Measurements from ENCODE around the gene RBFOX1. TPM values are rescaled to one million over a fixed set of nuclear protein-coding genes. Genes with fewer than 3 reads are reported as not detected.
A peak's percentile ranks its signal among the peaks of the same experiment; 100 is the strongest.

RBFOX1 gene
- total RNA-seq, 2 donors from 2014 or later, result 46.5 to 58.1 TPM

DNA sequence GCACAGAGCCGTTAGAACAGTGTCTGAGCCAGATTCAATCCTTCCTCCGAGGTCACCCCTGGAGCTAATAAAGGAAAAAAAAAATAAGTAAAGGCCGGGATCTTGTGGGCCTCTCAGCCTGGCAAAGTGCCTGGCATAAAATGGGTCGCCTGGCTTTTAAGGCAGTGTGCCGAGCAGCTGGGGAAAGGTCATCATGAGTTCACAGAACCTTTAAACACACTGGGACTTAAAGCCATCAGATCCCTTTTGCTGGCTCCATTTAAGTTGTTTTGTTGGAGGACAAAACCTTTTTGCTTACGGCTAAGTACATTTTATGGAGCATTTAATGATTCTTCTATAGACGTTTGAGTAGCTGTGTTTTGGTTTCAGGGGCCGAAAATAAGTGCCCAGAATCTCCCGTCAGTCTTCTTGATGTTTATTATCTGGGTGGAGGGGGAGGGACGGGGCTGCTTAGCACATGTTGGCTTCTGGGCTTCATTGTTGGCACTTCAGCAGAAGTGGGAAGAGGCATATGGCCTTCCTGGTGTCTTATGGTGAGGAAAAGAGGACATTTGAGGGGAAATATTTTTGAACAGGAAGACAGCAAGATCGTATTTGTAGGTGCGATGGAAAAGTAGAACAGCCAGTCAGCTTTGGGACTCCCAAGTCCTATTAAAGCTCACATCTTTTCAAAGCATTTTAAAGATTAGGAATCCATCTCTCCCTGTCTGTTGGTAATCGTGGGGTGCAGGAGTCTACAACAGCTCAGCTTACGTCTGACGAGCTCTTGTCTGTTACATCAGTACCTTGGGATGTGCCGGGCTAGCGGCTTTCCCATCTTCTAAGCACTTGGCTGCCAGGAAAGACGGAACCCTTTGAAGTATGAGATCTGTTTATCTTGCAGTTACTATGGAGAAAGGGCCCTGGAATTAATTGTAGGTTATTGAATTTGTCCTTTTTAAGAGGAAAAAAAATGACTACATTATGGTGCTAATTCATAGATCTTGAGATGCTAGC, 31.1 kb downstream of the RBFOX1 start:
- DNase-seq (peak; percentile 41), ATAC-seq (peak; percentile 63 to 73)
- intact Hi-C loops (cut with DNase I), result no loop called here

DNA sequence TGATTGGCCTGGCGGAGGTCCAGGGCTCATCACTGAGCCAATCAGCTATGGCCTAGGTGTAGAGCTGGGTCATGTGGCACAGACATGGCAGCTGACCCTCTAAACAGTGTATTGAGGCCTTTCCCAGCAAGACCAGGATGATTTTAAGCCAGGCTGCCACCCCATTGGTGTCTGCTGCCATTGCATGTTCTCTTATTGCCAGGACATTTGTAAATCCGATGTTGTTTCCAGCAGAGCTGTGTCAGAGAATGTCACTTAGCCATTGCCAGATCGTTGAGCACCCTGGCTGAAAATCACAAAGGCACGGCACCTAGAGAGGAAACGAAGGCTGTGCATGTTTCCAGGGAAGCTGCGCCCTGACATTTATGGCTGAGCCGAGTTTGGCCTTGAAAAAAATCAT, 33.4 kb downstream of the RBFOX1 start:
- ATAC-seq, result peak; percentile 9 to 28
- intact Hi-C loops (cut with DNase I), result no loop called here
- DNase-seq, result no peak

DNA sequence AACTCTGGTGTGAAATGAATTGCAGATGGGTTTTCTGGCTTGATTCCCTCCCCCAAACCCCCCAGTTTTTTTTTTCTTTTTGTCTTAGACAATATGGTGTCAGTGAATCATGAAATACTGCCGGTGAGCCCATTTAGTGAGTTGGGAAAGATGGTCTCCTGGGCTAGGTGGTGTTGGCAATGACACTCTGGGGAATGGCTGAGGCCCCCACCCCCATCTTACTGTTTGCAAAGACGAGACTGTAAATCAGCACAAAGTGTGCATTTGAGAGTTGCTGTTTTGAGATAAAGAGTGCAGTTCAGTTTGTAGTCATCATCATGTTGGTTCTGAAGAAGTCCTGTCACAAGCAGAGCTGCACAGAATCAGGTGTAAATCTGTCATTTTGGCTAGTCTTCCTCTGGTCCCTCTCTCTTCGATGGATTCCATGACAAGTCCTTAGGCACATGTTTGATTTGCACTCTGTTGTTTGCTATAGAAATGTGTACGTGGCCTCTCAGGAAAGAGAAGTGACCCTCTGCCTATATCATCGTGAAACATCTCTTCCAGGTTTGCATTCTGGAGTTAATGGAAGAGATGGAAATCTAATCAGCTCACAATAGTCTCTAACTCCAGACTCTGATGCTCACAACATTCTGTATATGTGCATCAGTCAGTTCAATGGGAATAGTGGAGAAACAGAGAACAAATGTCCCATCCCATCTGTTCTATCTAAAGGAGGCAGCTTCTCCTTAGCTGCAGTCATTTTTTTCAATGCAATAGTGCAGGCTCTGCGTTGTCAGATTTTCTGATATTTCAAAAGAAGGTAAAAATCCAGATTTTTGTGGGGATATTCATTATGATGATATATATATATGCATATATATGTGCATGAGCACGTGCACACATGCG, 34.6 kb downstream of the RBFOX1 start:
- no peak for ATAC-seq
- DNase-seq, result no peak
- intact Hi-C loops (cut with DNase I), result no loop called here

DNA sequence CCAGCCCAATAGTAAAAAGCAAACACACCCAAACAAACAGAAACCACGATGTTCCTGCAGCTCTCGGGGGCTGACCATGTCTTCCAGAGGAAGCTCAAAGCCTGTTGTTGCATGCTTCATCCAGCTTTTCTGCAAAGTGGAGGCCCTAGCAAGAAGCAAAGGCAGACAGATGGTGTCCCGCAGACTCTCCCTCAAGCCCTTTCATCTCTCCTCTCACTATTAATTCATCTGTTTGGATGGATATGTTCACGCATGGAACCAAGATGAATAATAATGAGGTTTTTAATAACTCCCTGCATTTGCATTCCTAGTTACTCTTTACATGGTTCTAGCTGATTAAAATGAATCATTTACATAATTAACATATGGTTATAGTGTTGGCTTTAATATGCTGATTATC, 36.6 kb downstream of the RBFOX1 start:
- intact Hi-C loops (cut with DNase I), result no loop called here
- ATAC-seq, result no peak

DNA sequence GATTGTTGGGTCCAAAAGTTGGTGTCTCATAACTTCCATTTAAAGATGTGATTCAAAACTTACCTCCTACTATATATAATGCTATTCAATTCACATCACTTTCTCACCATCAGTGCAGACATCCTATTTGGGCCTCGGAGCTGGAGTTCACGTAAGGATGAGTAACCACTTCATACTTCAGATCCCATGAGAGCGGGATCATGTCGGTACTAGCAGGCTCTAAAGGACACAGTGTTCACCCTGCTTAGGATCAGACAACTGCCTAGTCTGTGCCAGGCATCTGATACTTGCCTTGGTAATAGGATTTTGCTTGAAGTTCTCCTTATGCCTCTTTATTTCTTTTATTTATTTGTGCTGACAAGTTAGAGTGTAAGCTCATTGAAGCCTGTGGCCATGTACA, 39.5 kb downstream of the RBFOX1 start:
- peak in 1 of 2 donors; percentile 92 for ATAC-seq
- intact Hi-C loops (cut with DNase I), result loop anchor here in 1 of 2 donors (5.0 kb wide), 1 partner anchor 40 kb away; the partner anchor contains the start of gene RBFOX1
- no peak for DNase-seq

More for the DNA sequence above, 36.6 kb downstream of the RBFOX1 start:
- no peak for DNase-seq

DNA sequence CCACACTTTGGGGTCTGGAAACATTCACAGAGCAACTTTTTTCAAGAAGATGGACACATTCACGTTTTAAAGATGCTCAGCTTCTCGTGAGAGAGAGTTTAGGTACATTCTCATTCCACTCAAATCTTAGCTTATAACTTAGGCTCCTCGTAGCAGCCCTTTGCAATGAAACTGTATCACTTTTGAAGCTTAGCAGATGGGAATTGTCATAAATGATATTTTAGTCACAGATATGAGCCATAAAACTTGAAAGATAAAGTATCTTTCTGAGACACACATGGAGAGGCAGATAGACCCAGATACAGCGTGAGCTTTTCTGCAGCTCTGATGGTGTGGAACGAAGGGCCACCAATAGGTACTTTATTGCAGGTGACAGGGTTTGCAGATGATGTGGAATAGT, 41.1 kb downstream of the RBFOX1 start:
- no peak for ATAC-seq
- DNase-seq, result no peak
- intact Hi-C loops (cut with DNase I), result loop anchor here in 1 of 2 donors (5.0 kb wide), 1 partner anchor 41 kb away; the partner anchor contains the start of gene RBFOX1

DNA sequence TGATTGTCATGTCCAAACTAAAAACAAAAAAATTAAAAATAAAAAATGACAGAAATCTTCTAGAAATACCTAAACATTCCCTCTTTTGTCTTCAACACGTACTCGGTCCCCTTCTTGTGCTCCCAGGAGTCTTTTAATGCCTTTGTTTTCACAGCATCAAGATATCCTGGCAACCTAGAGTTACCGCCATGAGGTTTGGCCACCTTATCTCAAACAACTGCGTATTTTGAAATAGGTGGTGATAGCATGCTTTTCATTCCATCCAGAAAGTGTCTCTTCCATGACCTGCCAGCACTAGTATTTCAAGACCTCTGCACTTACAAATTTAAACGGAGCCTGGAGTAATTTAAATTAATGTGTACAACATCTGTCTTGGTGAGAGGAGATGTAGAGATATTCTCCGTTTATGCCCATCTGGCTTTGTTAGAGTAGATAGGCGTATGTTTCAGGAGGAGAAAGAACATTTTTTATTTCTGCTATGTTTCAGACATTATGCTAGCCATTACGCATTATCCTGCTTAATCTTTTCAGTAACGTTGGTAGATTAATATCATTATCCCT, 42.0 kb downstream of the RBFOX1 start:
- DNase-seq (no peak), ATAC-seq (peak in 1 of 2 donors; percentile 44)
- intact Hi-C loops (cut with DNase I), result loop anchor here in 1 of 2 donors (5.0 kb wide), 1 partner anchor 42 kb away; the partner anchor contains the start of gene RBFOX1

DNA sequence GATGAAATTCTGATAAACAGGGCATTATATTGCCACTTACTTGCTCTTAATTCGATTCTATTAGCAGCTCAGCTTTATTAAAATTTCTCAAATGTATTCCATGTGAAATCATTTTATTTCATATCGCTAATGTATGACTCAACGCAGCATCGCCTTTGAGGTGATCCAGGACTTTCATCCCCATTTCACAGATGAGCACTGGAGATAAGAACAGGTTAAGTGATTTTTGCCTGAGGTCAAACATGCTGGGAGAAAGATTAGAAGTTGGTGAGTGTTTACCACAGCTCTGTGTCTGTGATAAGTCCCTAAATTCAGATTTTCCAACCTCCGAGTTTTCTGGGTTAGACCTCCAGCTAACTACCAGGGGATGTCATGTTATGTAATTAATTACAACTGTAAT, 43.6 kb downstream of the RBFOX1 start:
- ATAC-seq, result no peak
- intact Hi-C loops (cut with DNase I), result no loop called here

DNA sequence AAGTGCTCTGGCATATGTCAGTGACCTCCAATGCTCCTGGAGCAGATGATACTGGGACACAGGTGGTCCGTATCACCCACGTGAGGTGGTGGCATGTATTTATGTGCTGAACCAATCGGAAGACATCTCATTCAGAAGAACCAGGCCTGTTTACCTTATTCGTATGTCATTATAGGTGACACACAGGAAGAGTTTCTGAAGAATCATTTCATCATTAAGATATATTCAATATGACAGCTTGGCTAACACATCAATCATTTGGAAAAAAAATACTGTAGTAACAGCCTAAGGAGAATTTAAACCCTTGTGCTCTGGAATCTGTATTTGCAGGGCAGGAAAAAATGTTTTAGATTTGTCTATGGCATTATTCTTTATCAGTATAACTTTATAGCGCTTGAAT, 44.6 kb downstream of the RBFOX1 start:
- ATAC-seq (no peak), DNase-seq (no peak)
- intact Hi-C loops (cut with DNase I), result no loop called here

More for the DNA sequence above, 43.6 kb downstream of the RBFOX1 start:
- DNase-seq, result no peak

DNA sequence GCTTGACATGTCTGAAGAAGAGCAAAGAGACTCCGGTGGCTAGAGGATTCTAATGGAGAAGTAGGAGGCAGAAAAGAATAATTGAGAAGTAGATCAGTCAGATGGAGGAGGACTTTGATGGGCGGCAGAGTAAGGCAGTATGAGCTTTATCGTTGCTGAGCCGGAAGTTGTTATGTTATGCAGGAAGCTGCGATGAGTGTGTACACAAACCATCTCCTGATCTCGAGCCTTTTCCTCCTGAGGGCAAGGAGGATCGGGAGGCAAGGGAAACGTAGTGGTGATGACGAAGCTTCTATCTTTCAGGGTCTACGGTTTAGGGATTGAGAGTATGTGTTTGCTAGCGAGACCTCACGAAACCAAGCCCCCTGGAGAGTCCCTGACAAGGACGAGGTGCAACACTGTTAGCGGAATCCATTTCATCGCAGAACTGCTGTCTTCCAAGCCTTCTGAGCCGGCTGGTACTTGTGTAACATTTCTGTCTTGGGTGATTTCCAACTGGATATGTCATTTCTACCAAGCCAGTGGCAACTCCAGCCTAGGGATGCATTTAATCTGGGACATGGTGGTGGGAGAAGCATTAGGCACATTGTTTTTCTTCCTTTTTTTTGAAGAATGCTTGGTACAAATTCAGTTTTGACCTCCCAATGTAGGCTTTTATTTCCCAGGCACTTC, 45.5 kb downstream of the RBFOX1 start:
- ATAC-seq (no peak), DNase-seq (no peak)
- intact Hi-C loops (cut with DNase I), result no loop called here

DNA sequence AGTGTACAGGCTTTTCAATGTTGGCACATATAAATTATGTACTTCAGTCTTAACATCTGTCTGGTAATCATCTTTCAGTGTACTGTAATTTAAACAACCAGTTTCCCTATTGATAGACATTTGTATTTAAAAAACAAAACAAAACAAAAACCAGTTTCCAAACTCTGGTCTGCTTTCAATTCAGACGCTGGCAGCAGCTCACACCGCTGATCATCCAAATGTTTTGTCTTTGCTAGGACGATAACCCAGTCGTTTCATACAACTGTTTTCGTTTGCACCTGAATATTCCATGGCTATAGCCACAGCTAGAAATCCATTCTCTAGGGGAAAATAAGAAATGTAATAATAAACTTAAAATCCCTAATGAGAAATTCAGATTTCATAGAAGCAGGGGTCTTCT, 47.8 kb downstream of the RBFOX1 start:
- intact Hi-C loops (cut with DNase I), result no loop called here
- ATAC-seq (no peak), DNase-seq (no peak)

DNA sequence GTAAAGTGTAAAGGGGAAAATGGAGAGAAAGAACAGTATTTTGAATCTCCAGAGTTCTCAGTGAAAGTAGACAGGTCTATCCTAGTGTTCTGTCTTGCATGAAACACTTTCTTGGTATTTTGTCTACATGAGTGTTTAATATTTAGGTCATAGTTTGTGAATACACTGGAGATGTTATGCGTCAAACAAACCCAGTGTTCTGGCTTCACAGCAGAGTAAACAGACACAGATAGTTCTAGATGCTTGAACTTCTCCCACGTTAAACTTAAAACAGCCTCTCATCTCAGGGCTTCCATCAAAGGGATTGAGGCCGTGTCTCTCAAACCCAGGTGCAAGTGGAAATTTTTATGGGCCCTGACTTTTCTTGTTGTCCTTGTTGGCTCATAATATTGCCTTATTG, 48.3 kb downstream of the RBFOX1 start:
- no peak for ATAC-seq
- intact Hi-C loops (cut with DNase I), result no loop called here
- DNase-seq, result no peak

DNA sequence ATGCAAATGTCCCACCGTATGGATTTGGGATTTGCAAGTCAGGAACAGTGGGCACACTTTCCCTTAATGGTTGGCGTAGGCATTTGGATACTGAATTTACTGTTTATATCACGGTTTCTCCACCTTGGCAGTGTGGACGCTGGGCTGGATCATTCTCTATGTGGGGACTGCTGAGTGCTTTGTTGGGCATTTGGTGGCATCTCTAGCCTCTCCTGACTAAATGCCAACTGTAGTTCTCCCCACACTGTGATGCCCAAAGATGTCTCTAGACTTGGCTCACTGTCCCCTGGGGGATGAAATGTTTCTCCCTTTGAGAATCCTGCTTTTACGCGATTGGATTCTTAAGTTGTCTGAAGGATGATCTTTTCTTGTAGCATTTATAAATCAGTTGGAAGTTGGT, 49.0 kb downstream of the RBFOX1 start:
- intact Hi-C loops (cut with DNase I), result no loop called here
- ATAC-seq (peak in 1 of 2 donors; percentile 34), DNase-seq (no peak)

DNA sequence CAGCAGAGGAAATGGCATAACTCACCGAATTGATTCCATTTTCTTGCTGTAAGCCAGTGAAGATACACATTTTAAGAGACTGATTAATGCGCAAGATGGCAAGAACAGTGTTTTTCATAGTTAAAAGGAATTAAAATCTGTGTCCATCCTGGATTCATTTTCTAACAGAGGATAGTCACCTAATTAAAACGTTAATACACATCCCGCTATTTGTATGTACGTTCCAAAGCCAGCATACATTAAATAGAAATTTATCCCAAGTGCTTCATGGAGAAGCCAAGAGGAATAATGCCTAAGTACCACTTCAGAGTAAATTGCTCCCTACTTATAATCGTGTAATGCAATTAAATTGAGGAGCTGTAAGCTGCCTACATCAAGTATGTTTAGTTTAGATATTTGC, 49.9 kb downstream of the RBFOX1 start:
- ATAC-seq, result no peak
- no peak for DNase-seq
- intact Hi-C loops (cut with DNase I), result no loop called here

DNA sequence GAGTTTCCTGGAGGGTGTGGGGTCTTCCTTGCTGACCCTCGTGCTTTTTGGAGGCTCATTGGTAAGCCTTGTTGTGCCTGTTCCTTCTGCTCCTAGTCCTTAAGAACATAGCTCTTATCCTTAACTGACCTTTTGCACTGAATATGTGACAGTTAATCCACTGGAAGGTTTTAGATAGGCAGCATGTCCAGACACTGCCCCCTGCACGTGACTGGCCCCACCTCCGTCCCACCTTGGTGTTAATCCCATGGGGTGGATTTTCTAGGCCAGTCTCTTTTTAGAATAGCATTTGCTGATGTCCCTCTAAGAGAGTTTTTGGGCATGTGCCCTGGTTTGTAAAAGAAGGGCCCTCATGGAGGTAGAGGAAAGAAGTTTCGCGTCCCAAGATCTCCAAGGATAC, 58.3 kb downstream of the RBFOX1 start:
- DNase-seq (no peak), ATAC-seq (peak; percentile 41 to 47)
- intact Hi-C loops (cut with DNase I), result no loop called here

DNA sequence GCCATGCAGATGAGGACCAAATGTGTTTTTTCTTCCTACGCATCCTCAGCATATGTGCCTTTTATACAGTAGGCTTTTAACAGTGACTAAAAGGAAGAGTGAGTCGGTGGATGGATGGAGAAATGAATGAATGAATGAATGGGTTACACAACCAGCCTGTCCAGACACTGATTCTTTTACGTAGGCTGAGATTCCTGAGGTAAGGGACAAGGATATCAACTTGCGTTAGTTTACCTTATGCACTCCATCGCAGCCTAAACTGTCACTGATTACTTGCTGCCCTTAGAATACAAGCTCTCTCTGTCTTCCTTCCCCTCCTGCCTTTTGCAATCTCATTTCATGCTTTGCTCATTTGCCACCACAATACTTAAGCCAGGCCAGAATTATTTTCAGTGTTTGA, 59.0 kb downstream of the RBFOX1 start:
- DNase-seq, result no peak
- intact Hi-C loops (cut with DNase I), result no loop called here
- ATAC-seq, result no peak

DNA sequence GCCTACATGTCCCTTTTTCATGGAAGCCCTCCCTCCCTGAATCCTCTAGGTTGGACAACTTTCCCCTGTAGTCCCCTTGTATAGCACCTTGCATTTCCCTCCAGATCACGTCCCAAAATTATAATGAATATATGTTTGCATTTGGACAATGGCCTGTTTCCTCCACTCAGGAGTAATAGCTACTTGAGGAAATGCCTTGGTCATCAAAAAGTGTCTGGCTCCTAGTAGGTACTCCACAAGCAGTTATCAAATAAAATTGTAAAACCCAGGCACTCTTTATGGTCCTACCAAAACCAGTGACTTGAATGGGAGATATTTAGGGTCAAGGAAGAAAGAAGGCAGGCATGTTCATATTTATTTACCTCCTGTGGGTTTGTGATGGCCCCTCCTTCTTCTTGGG, 59.6 kb downstream of the RBFOX1 start:
- no peak for DNase-seq
- intact Hi-C loops (cut with DNase I), result no loop called here

DNA sequence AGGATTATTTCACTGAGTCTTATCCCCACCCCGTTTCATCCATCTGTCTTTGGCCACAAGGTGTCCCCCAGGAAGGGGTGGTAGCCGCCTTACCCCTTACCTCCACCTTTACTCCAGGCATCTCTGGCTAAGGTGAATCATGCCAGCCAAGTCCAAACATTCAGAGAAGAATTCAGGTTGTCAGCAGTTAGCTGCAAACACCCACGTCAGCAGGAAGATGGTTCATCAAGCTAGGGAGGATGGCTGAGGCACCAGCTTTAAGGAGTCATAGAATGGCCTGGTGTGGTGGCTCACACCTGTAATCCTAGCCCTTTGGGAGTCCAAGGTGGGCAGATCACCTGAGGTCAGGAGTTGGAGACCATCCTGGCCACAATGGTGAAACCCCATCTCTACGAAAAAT, 61.0 kb downstream of the RBFOX1 start:
- DNase-seq (no peak), ATAC-seq (no peak)
- intact Hi-C loops (cut with DNase I), result no loop called here

More for the DNA sequence above, 59.6 kb downstream of the RBFOX1 start:
- no peak for ATAC-seq
